Measurements from ENCODE around the gene ATP8A1. TPM values are rescaled to one million over a fixed set of nuclear protein-coding genes. Genes with fewer than 3 reads are reported as not detected.
"Not testable (repeated sequence)": the region's sequence is repeated elsewhere in the genome, so short reads cannot be mapped to it uniquely, and the experiment has no call there.

The ATP8A1 gene
- total RNA-seq, 2 experiments from 2014 or later = 23.8 to 24.7 TPM

GRCh38 chr4:42655921-42656678, 805 bp downstream of the ATP8A1 start:
- H3K36me3 Mint-ChIP-seq = peaks cover 35% of the 10 kb centered on the region
- peaks cover 14% of the 10 kb centered on the region for H3K9me3 Mint-ChIP-seq
- H3K4me1 Mint-ChIP-seq = peaks cover 47% of the 10 kb centered on the region
- H3K27me3 Mint-ChIP-seq = no peaks in the 10 kb centered on the region
- peak; percentile 61 for DNase-seq
- peak overlapping the region; percentile 97 for H3K27ac Mint-ChIP-seq
- H3K4me3 Mint-ChIP-seq = peak overlapping the region; percentile 95

GRCh38 chr4:42655269-42655637, 1.7 kb downstream of the ATP8A1 start:
- Mint-ChIP-seq H3K4me1 (peaks cover 49% of the 10 kb centered on the region), H3K9me3 (peaks cover 16% of the 10 kb centered on the region), H3K36me3 (peaks cover 41% of the 10 kb centered on the region), H3K4me3 (peak overlapping the region; percentile 95), H3K27ac (peak overlapping the region; percentile 97), H3K27me3 (no peaks in the 10 kb centered on the region)
- DNase-seq = no peak

DNA sequence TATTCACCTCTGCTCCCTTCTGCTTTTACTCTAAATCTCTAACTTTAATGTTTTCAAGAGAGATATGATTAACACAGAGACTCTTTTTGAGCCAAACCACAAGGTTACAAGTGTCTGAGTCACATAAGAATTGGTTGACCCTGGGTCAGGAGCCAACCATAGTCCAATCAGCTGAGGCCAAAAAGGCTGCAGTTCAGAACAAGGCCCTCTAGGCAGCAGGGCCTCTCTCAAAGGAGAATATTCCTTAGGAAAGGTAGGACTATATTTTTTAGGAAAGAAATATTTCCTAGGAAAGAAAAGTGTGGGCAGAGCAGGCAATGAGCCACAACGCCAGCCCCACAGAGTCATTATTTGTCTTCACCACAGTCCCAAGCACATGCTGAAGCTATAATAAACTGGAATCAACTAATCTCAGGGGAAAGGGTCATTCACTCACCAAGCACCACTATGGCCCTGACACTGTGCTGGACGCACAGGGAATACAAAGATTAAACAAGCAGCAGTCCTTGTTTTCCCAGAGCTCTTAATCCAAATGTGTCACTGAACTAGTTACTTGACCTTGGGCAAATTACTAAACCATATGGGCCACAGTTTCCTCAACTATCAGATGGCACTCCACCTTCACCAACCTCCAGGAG, 2.2 kb downstream of the ATP8A1 start:
- Mint-ChIP-seq H3K4me3 (peak overlapping the region; percentile 95), H3K4me1 (peaks cover 54% of the 10 kb centered on the region), H3K27ac (peak overlapping the region; percentile 97), H3K36me3 (peaks cover 44% of the 10 kb centered on the region), H3K27me3 (no peaks in the 10 kb centered on the region), H3K9me3 (peaks cover 19% of the 10 kb centered on the region)
- no peak for DNase-seq

DNA sequence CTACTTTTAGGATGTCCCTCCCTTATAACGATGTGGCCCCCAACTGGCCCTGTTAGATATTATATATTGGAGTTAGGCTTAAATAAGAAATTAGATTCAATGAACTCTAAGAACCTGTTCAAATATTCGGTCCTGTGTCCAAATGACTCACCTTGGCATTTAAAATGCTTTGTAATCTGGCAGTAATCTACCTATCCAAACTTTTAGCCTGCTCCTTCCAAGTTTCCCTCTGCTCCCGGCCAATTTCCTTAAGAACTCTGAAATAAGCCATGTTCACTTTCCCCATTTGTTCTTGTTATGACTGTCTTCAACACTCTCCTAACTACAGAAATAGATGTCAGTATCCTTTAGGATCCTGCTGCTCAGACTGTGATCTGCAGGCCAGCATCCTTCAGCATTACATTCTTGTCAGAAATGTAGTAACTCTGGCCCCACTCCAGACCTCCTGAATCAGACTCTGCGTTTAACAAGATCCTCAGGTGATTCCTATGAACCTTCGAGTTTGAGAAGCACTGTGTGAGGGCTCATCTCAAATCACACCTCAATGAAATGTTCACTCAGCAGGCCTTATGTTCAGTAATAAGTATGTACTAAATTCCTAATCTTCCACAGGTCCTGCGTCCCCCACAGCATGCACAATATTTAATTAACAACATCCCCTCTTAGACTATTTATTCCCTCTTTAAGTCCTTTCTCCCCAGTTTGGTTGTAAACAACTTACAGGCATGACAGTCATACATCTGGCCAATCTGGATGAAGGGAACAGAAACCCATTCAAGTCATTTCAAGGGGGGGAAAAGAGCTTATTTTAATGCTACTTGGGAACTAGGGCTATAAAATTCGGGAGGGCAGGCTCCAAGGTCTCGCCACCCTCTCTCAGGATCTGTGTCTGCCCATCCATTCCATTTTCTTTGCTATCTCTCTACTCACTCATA, 3.0 kb downstream of the ATP8A1 start:
- Mint-ChIP-seq H3K4me3 (peak overlapping the region; percentile 95), H3K36me3 (peaks cover 46% of the 10 kb centered on the region), H3K9me3 (peaks cover 19% of the 10 kb centered on the region), H3K4me1 (peaks cover 55% of the 10 kb centered on the region), H3K27ac (peak overlapping the region; percentile 97), H3K27me3 (no peaks in the 10 kb centered on the region)
- no peak for DNase-seq

DNA sequence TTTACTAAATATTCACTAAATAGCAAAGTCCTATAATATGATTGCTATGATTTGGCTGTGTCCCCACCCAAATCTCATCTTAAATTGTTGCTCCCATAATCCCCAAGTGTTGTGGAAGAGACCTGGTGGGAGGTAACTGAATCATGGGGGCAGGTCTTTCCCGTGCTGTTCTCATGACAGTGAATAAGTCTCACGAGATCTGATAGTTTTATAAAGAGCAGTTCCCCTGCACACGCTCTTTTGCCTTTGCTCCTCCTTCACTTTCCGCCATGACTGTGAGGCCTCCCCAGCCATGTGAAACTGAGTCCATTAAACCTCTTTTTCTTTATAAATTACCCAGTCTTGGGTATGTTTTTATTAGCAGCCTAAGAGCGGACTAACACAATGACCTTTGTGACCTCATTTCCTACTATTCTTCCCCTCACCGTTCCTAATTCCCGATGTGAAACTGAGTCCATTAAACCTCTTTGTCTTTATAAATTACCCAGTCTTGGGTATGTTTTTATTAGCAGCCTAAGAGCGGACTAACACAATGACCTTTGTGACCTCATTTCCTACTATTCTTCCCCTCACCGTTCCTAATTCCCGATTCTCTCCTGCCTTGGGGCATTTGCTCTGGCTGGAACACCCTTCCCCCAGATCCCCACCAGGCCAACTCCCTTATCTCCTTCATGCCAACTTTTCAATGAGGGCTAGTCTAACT, 4.2 kb downstream of the ATP8A1 start:
- Mint-ChIP-seq H3K4me3 (peak overlapping the region; percentile 29), H3K36me3 (peaks cover 46% of the 10 kb centered on the region), H3K9me3 (peaks cover 19% of the 10 kb centered on the region), H3K4me1 (peaks cover 51% of the 10 kb centered on the region)
- H3K27me3 Mint-ChIP-seq, H3K27ac Mint-ChIP-seq, DNase-seq: not testable (repeated sequence)

DNA sequence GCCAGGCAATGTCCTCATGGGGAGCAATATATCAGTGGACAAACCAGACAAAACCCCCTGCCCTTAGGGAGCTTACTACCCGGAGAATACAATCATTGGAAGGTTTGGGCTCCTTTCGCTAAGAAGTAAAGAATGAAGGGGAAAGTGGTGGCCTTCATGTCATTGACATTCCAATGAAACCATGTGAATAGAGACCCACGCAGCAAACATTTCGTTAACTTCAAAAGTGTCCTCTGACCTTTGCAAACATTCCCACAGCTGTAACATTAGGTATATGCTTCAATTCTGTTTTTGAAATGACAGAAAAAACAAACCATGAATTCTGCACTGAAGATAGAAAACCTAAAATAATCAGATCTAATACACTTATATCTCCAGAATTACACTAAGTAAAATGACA, 7.0 kb downstream of the ATP8A1 start:
- Mint-ChIP-seq H3K36me3 (peaks cover 54% of the 10 kb centered on the region), H3K9me3 (peaks cover 19% of the 10 kb centered on the region), H3K4me1 (peaks cover 63% of the 10 kb centered on the region), H3K27me3 (no peaks in the 10 kb centered on the region), H3K4me3 (no peak overlapping the region), H3K27ac (no peak overlapping the region)
- DNase-seq = no peak

DNA sequence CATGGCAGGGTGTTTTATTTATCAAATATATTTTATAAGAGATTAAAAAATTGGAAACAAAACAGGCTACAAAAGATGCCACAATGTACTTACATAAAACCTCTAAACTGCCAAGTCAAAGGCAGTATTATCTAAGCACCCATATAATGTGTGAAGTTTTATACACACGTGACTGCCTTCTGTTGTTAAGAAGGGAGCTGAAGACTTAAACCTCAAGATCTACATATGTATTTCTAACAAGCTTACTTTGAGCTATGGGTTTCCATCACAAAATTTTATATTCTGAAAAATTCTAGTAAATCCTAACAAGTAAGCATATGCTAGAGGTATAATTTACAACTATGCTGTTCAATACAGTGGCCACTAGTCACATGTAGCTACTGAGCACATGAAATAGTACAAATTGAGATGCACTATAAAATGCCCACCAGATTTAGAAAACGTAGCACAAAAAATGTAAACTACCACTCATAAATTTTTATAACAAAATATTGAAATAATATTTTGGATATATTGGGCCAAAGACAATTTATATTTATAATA, 9.8 kb downstream of the ATP8A1 start:
- Mint-ChIP-seq H3K27me3 (no peaks in the 10 kb centered on the region), H3K9me3 (peaks cover 11% of the 10 kb centered on the region), H3K4me3 (no peak overlapping the region), H3K4me1 (peaks cover 69% of the 10 kb centered on the region), H3K36me3 (peaks cover 39% of the 10 kb centered on the region), H3K27ac (no peak overlapping the region)
- no peak for DNase-seq

DNA sequence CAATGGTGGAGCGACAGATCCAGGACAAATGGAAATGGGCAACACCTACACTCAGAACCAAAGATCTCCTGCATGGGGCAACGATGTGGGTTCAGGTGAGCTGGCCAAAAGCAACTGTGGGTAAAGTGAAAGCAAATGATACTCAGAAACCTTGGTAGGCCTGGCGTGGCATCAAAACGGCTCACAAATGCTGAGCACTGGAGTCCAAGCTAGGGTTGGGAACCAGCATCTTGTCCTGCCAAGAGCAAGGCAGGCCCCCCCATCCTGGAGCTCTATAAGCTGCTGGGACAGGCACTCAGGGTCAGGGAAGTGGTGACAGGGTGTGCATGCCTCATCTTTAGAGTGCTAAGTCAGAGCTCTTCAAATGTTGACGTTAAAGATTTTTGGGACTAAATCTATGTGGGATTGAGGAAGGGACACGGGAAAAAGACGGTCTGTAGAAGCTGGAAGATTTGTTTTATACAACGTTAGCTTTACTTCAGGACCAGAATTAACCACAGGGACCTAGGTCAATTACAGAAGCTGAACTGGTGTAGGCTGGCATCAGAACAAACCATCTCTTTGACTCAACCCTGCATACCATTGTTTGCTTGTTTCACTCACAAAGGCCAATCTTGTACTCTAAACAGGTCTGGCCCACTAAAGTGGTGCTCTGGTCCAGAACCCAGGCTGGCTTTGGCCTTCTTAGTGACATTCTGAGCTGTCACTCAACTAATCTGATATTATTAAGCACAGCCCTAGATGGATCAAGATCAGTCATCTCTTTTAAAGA, 10.7 kb downstream of the ATP8A1 start:
- Mint-ChIP-seq H3K27me3 (no peaks in the 10 kb centered on the region), H3K4me3 (no peak overlapping the region), H3K4me1 (peaks cover 73% of the 10 kb centered on the region), H3K9me3 (peaks cover 6% of the 10 kb centered on the region), H3K27ac (no peak overlapping the region), H3K36me3 (peaks cover 30% of the 10 kb centered on the region)
- DNase-seq = no peak

GRCh38 chr4:42644897-42645296, 12.0 kb downstream of the ATP8A1 start:
- no peak overlapping the region for H3K27ac Mint-ChIP-seq
- peaks cover 77% of the 10 kb centered on the region for H3K4me1 Mint-ChIP-seq
- no peaks in the 10 kb centered on the region for H3K9me3 Mint-ChIP-seq
- no peaks in the 10 kb centered on the region for H3K27me3 Mint-ChIP-seq
- DNase-seq = no peak
- H3K4me3 Mint-ChIP-seq = no peak overlapping the region
- H3K36me3 Mint-ChIP-seq = peaks cover 26% of the 10 kb centered on the region

DNA sequence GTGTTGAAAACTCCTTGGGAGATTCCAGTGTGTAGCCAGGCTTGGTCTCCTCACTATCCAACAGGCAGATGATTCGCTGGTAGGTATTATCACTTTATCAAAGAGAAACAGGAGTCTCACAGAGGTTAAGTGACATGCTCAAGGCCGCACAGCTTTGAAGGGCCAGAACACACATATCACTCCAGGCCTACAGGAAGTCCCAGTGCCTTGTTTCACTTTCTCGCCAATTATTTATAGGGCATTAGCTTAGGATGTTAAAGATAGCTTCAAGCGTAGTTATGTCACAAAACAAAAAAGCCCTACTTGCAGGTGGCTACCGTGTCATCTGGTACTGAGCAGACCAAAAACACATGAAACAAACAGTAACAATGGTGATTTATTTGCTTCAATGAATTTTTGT, 13.2 kb downstream of the ATP8A1 start:
- H3K4me3 Mint-ChIP-seq = no peak overlapping the region
- H3K27ac Mint-ChIP-seq = peak overlapping the region; percentile 56
- H3K4me1 Mint-ChIP-seq = peaks cover 81% of the 10 kb centered on the region
- H3K36me3 Mint-ChIP-seq = peaks cover 25% of the 10 kb centered on the region
- H3K9me3 Mint-ChIP-seq = no peaks in the 10 kb centered on the region
- H3K27me3 Mint-ChIP-seq = no peaks in the 10 kb centered on the region
- no peak for DNase-seq

GRCh38 chr4:42642845-42643615, 13.9 kb downstream of the ATP8A1 start:
- no peak for DNase-seq
- no peaks in the 10 kb centered on the region for H3K9me3 Mint-ChIP-seq
- no peak overlapping the region for H3K4me3 Mint-ChIP-seq
- H3K27ac Mint-ChIP-seq = peak overlapping the region; percentile 56
- no peaks in the 10 kb centered on the region for H3K27me3 Mint-ChIP-seq
- H3K4me1 Mint-ChIP-seq = peaks cover 83% of the 10 kb centered on the region
- peaks cover 25% of the 10 kb centered on the region for H3K36me3 Mint-ChIP-seq

GRCh38 chr4:42642101-42642797, 14.7 kb downstream of the ATP8A1 start:
- peaks cover 25% of the 10 kb centered on the region for H3K36me3 Mint-ChIP-seq
- no peaks in the 10 kb centered on the region for H3K27me3 Mint-ChIP-seq
- H3K9me3 Mint-ChIP-seq = no peaks in the 10 kb centered on the region
- H3K27ac Mint-ChIP-seq = peak overlapping the region; percentile 72
- H3K4me3 Mint-ChIP-seq = peak overlapping the region; percentile 36
- peaks cover 83% of the 10 kb centered on the region for H3K4me1 Mint-ChIP-seq
- DNase-seq = no peak

GRCh38 chr4:42641656-42642055, 15.2 kb downstream of the ATP8A1 start:
- peak overlapping the region; percentile 36 for H3K4me3 Mint-ChIP-seq

More at GRCh38 chr4:42641656-42642055, 15.2 kb downstream of the ATP8A1 start:
- no peak for DNase-seq
- H3K27ac Mint-ChIP-seq = peak overlapping the region; percentile 72
- H3K27me3 Mint-ChIP-seq = no peaks in the 10 kb centered on the region
- H3K9me3 Mint-ChIP-seq = no peaks in the 10 kb centered on the region
- peaks cover 25% of the 10 kb centered on the region for H3K36me3 Mint-ChIP-seq
- H3K4me1 Mint-ChIP-seq = peaks cover 88% of the 10 kb centered on the region
